HepG2 (cell line): ENCODE data around the gene NPBWR2. TPM values are rescaled to one million over a fixed set of nuclear protein-coding genes. Genes with fewer than 3 reads are reported as not detected.
A peak's percentile ranks its signal among the peaks of the same experiment; 100 is the strongest.

Source experiments
- HMG20A ChIP-seq: IDR thresholded peaks from 2 replicates; pipeline ENCODE4 v1.6.1; 2016; ENCODE audit warnings: borderline replicate concordance
- HNRNPUL1 ChIP-seq: fragments of 200-400 bp; formaldehyde crosslinking; IDR thresholded peaks from 2 replicates; pipeline ENCODE4 v1.6.1; 2017; ENCODE audit warnings: low read depth, mild to moderate bottlenecking, low read length, moderate library complexity
- ISX ChIP-seq: sonication (generic); formaldehyde crosslinking; conservative IDR thresholded peaks from 2 replicates; pipeline ENCODE4 v1.5.0; 2020; ENCODE audit warnings: missing genetic modification reagents
- KAT2B ChIP-seq: fragments of 150-350 bp; IDR thresholded peaks from 2 replicates; pipeline ENCODE4 v1.6.1; 2014; ENCODE audit warnings: low read depth, low read length, borderline replicate concordance
- NFIC ChIP-seq: IDR thresholded peaks from 2 replicates; pipeline ENCODE4 v1.6.1; 2012; ENCODE audit warnings: mild to moderate bottlenecking, low read length, inconsistent platforms
- NR2F1 ChIP-seq, 2 experiments: fragments of 450-650 bp in 1 of 2; formaldehyde crosslinking in 1 of 2; IDR thresholded peaks; 2 replicates each; pipeline versions ENCODE4 v1.5.0 to v1.6.1; 2016 to 2020; ENCODE audit warnings: mild to moderate bottlenecking in 1 of 2, missing compliant biosample characterization in 1 of 2, missing genetic modification reagents in 1 of 2, moderate library complexity in 1 of 2
- PHF5A ChIP-seq: IDR thresholded peaks from one replicate; pipeline ENCODE4 v1.6.1; 2018; ENCODE audit warnings: low read depth, missing genetic modification reagents; ENCODE audit not compliant: unreplicated experiment
- RBFOX2 ChIP-seq: fragments of 200-400 bp; formaldehyde crosslinking; IDR thresholded peaks from 2 replicates; pipeline ENCODE4 v1.6.1; 2017; ENCODE audit warnings: low read depth, mild to moderate bottlenecking, low read length
- SP5 ChIP-seq: IDR thresholded peaks from 2 replicates; pipeline ENCODE4 v1.6.1; 2016; ENCODE audit warnings: low read depth, borderline replicate concordance
- SRF ChIP-seq: IDR thresholded peaks from 2 replicates; pipeline ENCODE4 v1.6.1; 2011; ENCODE audit warnings: mild to moderate bottlenecking, low read depth, low read length, moderate library complexity
- TBL1XR1 ChIP-seq: fragments of 150-350 bp; IDR thresholded peaks from 2 replicates; pipeline ENCODE4 v1.6.1; 2014; ENCODE audit warnings: borderline replicate concordance, low read length; ENCODE audit not compliant: partially characterized antibody
- ZNF180 ChIP-seq: sonication (generic); formaldehyde crosslinking; IDR thresholded peaks from 2 replicates; pipeline ENCODE4 v1.4.0; 2020; ENCODE audit warnings: low read depth, missing genetic modification reagents, borderline replicate concordance
- ZNF569 ChIP-seq: sonication (generic); formaldehyde crosslinking; IDR thresholded peaks from 2 replicates; pipeline ENCODE4 v1.5.0; 2020; ENCODE audit warnings: mild to moderate bottlenecking, missing genetic modification reagents, moderate library complexity, borderline replicate concordance
- ZNF614 ChIP-seq: IDR thresholded peaks from 2 replicates; pipeline ENCODE4 v1.6.1; 2018; ENCODE audit warnings: missing biosample characterization, missing genetic modification reagents, inconsistent platforms, borderline replicate concordance
- polyA plus RNA-seq, 8 experiments: library from polyadenylated mRNA; depleted of rRNA in 3 of 8; stranded (reverse) in 7 of 8; unstranded in 1 of 8; fragments of >200 nt; fragmentation: Illumina TruSeq in 4 of 8; extraction: Trizol in 4 of 8; gene quantifications; 2 replicates each; pipeline versions ENCODE4 v1.2.1 to v1.2.3, GENCODE V29; 2011 to 2016; ENCODE audit warnings: low read depth in 4 of 8, missing spikeins in 1 of 8, mixed read lengths in 1 of 8; ENCODE audit not compliant: insufficient read depth in 1 of 8
- total RNA-seq, 5 experiments: library from RNA; depleted of rRNA; stranded (reverse); fragments of >200 nt; fragmentation: Illumina TruSeq; extraction: Trizol; gene quantifications; 2 replicates each; pipeline ENCODE4 v1.2.3, GENCODE V29; 2016; ENCODE audit warnings: low read depth in 1 of 5
- TF ChIP-seq, protein P1 (sequence below): sonication (generic); formaldehyde crosslinking; IDR thresholded peaks from 2 replicates; pipeline ENCODE4 v1.4.0; 2020; ENCODE audit warnings: missing genetic modification reagents
- TF ChIP-seq, protein P2 (sequence below): sonication (generic); formaldehyde crosslinking; IDR thresholded peaks from 2 replicates; pipeline ENCODE4 v1.8.0; 2022; ENCODE audit warnings: low read depth, missing genetic modification reagents
- TF ChIP-seq, protein P3 (sequence below): sonication (generic); formaldehyde crosslinking; IDR thresholded peaks from 2 replicates; pipeline ENCODE4 v1.4.0; 2020; ENCODE audit warnings: mild to moderate bottlenecking, missing genetic modification reagents
- TF ChIP-seq, protein P4 (sequence below): IDR thresholded peaks from 2 replicates; pipeline ENCODE4 v1.6.1; 2016; ENCODE audit warnings: control low read depth

Gene NPBWR2
- total and polyA plus RNA-seq, 2 of the 13 experiments (the other 11 are each of a cell fraction or from before 2014, with no cell fraction given) = not detected

DNA sequence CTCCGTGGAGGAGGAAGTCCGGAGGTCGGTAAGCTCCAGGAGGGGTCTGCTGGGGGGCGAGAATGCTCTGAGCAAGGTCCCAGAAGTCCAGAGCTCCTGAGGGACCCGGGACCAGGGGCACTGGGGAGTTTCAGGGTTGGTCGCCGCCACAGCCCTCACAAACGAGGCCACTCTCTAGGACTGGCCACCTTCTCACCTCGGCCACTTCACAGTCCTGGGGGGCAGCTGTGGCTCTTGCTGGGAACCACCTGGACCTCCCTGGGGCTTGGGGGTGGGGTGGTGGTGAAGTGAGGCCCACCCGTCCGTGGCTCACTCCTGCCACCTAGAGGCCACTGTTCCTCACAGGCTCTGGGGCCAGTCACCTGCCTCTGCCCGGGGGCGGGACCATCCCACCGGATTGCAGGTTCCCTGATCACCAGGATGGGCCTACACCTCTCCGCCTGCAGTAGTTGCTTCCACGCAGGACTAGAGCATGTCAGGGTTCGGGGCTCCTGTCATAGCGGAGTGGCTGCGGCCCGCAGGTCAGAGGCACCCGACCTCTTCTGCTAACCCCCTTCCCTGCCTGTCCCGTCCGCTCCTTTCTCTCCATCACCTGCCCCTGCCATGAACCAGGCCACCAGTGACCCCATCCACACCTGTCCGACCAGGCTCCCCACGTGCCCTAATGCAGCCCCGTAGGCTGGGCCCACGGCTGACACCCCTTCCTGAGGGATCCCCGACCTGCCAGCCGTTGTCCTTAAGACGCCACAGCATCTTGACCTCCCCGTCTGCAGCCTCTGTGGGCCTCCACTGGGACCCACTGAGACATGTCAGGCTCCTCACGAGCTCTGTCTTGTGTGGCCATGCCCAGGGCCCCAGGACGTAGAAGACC lies 49.5 kb downstream of the NPBWR2 start (continued):
- TF ChIP-seq ZNF569 (CRISPR knock-in tag) (no peak), NR2F1 (CRISPR knock-in tag; IDR thresholded peaks at IDR 0.05) (no peak), TBL1XR1 (peak; percentile 36), SP5 (CRISPR knock-in tag) (peak; percentile 85; the same call in 1 of the 2 replicates), HNRNPUL1 (no peak), NFIC (no peak), HMG20A (CRISPR knock-in tag) (no peak), KAT2B (no peak), SRF (no peak), ZNF614 (CRISPR knock-in tag) (no peak), ISX (no peak), PHF5A (CRISPR knock-in tag) (no peak), RBFOX2 (no peak), ZNF180 (peak; percentile 78; the same call in 1 of the 2 replicates)
- TF ChIP-seq, protein P1, sequence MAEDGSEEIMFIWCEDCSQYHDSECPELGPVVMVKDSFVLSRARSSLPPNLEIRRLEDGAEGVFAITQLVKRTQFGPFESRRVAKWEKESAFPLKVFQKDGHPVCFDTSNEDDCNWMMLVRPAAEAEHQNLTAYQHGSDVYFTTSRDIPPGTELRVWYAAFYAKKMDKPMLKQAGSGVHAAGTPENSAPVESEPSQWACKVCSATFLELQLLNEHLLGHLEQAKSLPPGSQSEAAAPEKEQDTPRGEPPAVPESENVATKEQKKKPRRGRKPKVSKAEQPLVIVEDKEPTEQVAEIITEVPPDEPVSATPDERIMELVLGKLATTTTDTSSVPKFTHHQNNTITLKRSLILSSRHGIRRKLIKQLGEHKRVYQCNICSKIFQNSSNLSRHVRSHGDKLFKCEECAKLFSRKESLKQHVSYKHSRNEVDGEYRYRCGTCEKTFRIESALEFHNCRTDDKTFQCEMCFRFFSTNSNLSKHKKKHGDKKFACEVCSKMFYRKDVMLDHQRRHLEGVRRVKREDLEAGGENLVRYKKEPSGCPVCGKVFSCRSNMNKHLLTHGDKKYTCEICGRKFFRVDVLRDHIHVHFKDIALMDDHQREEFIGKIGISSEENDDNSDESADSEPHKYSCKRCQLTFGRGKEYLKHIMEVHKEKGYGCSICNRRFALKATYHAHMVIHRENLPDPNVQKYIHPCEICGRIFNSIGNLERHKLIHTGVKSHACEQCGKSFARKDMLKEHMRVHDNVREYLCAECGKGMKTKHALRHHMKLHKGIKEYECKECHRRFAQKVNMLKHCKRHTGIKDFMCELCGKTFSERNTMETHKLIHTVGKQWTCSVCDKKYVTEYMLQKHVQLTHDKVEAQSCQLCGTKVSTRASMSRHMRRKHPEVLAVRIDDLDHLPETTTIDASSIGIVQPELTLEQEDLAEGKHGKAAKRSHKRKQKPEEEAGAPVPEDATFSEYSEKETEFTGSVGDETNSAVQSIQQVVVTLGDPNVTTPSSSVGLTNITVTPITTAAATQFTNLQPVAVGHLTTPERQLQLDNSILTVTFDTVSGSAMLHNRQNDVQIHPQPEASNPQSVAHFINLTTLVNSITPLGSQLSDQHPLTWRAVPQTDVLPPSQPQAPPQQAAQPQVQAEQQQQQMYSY = peak; percentile 20; the same call in 1 of the 2 replicates
- TF ChIP-seq, protein P2, sequence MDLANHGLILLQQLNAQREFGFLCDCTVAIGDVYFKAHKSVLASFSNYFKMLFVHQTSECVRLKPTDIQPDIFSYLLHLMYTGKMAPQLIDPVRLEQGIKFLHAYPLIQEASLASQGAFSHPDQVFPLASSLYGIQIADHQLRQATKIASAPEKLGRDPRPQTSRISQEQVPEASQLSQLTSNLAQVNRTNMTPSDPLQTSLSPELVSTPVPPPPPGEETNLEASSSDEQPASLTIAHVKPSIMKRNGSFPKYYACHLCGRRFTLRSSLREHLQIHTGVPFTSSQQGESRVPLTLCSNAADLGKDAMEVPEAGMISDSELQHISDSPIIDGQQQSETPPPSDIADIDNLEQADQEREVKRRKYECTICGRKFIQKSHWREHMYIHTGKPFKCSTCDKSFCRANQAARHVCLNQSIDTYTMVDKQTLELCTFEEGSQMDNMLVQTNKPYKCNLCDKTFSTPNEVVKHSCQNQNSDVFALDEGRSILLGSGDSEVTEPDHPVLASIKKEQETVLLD (CRISPR knock-in tag) = no peak; the same call in 1 of the 2 replicates
- TF ChIP-seq, protein P3, sequence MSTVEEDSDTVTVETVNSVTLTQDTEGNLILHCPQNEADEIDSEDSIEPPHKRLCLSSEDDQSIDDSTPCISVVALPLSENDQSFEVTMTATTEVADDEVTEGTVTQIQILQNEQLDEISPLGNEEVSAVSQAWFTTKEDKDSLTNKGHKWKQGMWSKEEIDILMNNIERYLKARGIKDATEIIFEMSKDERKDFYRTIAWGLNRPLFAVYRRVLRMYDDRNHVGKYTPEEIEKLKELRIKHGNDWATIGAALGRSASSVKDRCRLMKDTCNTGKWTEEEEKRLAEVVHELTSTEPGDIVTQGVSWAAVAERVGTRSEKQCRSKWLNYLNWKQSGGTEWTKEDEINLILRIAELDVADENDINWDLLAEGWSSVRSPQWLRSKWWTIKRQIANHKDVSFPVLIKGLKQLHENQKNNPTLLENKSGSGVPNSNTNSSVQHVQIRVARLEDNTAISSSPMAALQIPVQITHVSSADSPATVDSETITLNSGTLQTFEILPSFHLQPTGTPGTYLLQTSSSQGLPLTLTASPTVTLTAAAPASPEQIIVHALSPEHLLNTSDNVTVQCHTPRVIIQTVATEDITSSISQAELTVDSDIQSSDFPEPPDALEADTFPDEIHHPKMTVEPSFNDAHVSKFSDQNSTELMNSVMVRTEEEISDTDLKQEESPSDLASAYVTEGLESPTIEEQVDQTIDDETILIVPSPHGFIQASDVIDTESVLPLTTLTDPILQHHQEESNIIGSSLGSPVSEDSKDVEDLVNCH (CRISPR knock-in tag) = no peak
- TF ChIP-seq, protein P4, sequence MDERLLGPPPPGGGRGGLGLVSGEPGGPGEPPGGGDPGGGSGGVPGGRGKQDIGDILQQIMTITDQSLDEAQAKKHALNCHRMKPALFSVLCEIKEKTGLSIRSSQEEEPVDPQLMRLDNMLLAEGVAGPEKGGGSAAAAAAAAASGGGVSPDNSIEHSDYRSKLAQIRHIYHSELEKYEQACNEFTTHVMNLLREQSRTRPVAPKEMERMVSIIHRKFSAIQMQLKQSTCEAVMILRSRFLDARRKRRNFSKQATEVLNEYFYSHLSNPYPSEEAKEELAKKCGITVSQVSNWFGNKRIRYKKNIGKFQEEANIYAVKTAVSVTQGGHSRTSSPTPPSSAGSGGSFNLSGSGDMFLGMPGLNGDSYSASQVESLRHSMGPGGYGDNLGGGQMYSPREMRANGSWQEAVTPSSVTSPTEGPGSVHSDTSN (CRISPR knock-in tag) = no peak
